CD1c-positive myeloid dendritic cell (primary cell): ENCODE measurements around the gene LTBP1.
"Not testable (repeated sequence)": the region's sequence is repeated elsewhere in the genome, so short reads cannot be mapped to it uniquely, and the experiment has no call there.

Experiments used
- DNase-seq: peaks from one replicate; pipeline ENCODE4 v3.0.0-alpha.2; 2016; ENCODE audit errors: extremely low spot score

Gene LTBP1

GRCh38 chr2:33383855-33384598 lies 437.3 kb downstream of the LTBP1 start:
- no peak for DNase-seq

DNA sequence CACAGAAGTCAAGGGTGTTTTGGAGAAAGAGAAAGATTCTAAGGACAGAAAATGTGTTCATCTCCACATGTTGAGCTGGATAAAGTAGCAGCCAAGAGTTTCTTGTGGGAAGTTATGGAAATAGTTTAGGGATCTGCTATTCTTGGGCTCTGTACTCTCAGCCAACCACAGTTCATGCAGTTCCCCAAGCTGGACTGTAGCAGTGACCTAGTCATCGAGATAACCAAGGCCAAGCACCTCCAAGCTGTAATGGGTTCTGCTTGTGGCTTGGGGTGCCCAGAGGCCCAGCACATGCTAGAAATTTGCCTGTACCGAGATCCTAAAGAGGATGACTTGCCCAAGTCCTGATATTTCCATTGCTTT lies 437.8 kb downstream of the LTBP1 start:
- DNase-seq, result no peak

DNA sequence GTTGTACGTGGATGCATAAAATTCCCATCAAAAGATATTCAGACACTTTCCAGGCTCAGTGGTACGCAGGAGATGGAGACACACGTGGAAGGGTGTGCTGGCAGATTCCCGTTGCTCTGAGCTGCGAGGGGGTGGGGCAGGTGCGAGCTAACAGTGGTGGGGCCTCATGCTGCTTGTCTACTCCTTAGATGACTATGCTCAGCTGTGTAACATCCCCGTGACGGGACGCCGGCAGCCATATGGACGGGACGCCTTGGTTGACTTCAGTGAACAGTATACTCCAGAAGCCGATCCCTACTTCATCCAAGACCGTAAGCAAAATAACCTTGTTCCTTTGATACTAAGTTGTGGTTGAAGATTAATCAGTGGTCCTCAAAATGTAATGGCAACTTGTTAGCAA lies 442.2 kb downstream of the LTBP1 start:
- no peak for DNase-seq

GRCh38 chr2:33389695-33390094 lies 442.9 kb downstream of the LTBP1 start:
- not testable (repeated sequence) for DNase-seq

GRCh38 chr2:33391529-33392255 lies 444.9 kb downstream of the LTBP1 start:
- DNase-seq, result no peak

GRCh38 chr2:33392366-33392765 lies 445.6 kb downstream of the LTBP1 start:
- no peak for DNase-seq

GRCh38 chr2:33395034-33395433 lies 448.3 kb downstream of the LTBP1 start:
- peak; percentile 37 for DNase-seq

DNA sequence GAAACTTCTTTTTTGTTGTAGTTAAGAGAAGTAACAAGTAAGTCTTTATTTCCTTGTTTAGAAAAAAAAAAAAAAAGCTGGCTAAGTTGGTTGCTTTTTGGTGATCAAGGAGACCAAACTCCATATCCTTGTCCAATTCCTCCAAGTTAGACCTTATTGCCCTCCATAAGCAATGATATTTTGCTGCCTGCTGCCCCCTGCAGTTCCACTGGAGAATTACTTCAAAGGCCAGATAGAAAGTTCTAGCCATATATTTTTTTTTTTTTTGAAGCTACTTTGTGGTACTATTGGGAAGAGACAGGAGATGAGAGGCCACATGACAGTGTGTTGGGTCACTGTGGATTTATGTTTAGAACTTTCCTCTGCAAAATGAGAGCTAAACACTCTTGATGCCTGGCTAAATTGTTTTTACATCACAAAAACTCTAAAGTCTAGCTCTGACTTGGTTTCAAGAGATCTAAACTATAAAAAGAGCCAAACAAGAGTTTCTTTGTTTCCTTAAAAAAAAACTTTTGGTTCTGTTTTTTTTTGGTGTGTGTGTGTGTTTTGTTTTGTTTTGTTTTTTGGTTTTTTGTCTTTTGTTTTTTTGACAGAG lies 449.0 kb downstream of the LTBP1 start:
- peak; percentile 58 for DNase-seq

DNA sequence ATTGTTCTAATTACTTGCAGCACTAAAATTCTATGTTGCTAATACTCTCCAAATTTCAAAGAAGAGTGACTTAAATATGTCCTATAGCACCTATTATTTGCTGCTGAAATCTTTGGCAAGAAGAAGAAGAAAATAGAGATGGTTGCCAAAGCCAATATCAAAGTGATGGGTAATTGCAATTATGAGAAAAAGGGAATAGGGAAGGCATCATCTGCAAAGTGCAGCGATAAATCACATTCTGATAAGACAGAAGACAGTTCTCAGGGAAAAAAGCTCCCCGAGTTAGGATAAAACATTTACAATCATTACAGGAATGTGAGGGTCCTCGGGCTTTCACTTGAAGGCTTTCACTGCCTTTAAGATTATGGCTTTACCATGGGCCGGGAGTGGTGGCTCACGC lies 457.6 kb downstream of the LTBP1 start:
- no peak for DNase-seq

DNA sequence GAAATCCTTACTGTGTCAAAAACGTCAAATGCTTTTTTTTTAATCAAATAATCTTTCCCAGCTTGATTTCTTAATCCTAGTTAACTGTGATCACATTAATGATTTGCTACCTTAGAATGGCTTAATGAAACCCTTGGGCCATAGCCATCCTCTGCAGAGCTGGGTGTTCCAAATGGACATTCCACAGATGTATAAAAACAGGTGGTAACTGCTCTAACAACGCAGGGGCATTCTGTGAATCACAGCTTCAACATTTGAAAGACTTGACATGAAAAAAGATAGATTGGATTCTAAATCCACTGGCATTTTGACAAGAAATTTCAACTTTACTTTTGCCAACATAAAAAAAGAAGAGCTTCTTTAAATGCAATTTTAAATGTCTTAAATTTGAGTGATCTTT lies 459.9 kb downstream of the LTBP1 start:
- no peak for DNase-seq

- DNase-seq, result no peak
Measured at GRCh38 chr2:33408109-33408508, 461.4 kb downstream of the LTBP1 start.

- DNase-seq, result no peak
Measured at GRCh38 chr2:33409417-33409955, 462.7 kb downstream of the LTBP1 start.

GRCh38 chr2:33411765-33412164 lies 465.0 kb downstream of the LTBP1 start:
- no peak for DNase-seq

DNA sequence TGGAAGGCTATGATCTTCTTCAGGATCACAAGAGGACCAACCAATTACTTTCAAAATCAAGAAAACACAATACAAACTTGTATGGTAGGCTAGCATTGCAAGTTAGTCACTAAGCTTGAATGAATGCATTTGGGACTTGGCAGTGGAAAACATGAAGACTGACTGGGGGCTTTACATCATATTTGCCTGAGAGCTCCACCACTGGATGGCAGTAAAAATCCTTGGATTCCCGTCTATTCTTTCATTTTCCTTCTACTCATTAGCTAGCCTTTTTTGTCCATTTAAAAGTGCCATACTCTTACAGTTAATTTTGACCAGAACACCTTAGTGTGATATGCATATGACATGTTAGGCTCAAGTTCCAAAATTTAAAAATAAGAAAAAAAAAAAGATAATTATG lies 466.2 kb downstream of the LTBP1 start:
- peak; percentile 6 for DNase-seq

GRCh38 chr2:33419581-33420200 lies 472.9 kb downstream of the LTBP1 start:
- no peak for DNase-seq

- DNase-seq, result no peak
Measured at GRCh38 chr2:33420726-33421125, 474.0 kb downstream of the LTBP1 start.

DNA sequence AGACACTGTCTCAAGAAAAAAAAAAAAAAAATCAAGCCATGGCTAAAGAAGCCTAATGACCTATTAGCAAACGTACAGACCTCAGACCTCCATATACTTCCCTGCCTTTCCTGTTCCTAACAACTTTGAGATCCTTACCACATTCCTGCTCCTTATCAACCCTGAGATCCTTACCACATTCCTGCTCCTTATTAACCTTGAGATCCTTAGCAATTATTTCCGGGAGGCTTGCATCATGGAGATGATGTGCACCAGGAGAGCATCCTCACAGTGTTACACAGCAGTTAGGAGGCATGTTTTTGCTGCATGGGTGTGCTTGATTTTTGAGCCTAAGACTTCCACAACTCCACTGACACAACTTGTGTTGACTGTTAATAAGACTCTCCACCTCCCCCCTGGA lies 475.1 kb downstream of the LTBP1 start:
- DNase-seq, result no peak

DNA sequence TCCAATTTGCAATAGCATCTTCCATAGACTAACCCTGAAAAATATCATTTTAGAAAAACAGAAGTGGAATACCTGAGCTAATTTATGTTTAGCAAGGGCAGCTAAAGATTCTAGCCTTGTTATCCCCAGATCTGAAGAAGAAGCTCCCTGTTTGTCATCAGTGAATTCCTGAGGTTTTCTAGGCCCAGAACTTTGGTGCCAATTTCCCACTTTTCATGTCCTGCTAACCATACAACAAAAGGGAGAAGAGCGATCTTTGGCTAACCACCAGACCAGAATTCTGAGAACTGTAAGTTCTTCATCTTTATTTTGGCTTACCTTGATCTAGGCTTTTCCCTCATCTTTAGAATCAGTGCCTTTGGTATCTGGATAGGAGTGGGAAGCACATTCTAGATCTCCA lies 478.4 kb downstream of the LTBP1 start:
- DNase-seq, result no peak

DNA sequence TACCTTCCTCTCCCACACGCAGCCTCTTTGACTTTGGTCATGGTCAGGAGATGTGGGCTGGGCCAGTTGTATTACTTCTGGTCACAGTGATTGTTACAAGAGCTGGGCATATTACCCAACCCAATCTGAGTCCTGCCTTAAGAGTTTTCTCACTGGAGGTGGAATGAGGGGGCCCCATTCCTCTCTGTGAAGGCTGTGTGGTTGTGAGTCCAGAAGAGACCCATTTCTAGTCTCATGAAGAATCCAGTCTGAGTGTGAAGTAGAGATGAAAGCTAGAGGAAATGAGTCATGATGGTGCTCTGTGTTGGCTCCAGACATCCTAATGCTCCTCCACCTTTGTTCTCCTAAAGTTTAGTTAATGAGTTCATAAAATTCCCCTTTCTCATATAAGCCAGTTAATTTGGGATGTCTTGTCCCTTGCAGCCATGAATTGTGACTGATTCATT lies 478.9 kb downstream of the LTBP1 start:
- DNase-seq, result no peak

DNA sequence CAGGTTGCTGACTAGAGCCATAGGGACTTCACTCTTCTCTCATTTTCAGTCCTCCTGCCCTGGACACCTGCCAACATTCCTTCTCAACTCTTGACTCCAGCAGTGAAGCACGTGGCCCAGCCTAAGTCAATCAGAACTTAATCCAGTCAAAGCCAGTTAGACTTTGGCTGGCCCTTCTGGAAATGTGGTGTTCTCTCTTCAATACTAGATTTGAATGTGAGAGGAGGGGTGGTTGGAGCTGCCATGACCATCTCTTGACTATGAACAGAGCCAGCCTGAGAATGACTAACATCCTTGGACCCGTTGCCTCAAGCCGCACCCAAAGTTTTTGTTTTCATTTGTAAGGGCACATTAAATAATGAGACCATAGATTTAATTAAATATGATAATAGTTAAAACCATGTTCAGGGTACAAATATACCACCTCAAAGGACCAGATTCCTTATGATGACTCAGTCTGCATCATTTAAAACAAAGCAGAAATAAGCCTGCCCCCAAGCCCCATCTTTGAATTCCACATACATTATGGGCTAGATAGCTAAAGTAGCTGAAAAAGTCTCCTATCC lies 480.0 kb downstream of the LTBP1 start:
- no peak for DNase-seq

- no peak for DNase-seq
Measured at GRCh38 chr2:33430077-33430476, 483.3 kb downstream of the LTBP1 start.

DNA sequence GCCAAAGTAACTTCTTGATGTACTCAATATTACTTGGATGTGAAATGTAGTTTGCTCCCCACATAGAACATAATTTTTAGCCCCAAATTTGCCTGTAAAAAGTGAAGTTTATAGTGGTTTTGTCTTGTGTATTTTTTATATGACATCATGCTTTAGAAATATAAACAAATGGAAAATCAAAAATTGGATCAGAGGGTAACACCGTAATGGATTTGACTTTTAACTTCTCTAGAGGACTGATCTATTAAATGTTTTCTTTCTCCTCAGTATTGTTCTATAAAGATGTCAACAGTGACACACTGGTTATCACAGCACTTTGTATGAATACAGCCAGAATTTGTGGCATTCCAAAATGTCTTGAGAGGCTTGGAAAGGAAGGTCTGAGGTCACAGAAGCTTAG lies 484.1 kb downstream of the LTBP1 start:
- no peak for DNase-seq
